ENCODE data around the gene BSN. TPM values are rescaled to one million over a fixed set of nuclear protein-coding genes. Genes with fewer than 3 reads are reported as not detected.

BSN gene
- total and polyA plus RNA-seq, 12 donors: 0.06 to 1.4 (median 0.62) TPM

- DNase-seq: no peak
- Histone ChIP-seq H3K27ac (no peak overlapping the region), H3K9me3 (peaks cover 0 to 4% (median 0%) of the 10 kb centered on the region in 11 donors), H3K27me3 (peaks cover 0 to 6% (median 0%) of the 10 kb centered on the region in 7 donors), H3K4me1 (no peaks in the 10 kb centered on the region), H3K36me3 (no peaks in the 10 kb centered on the region), H3K4me3 (no peak overlapping the region)
- intact Hi-C loops (cut with DNase I): loop anchor here in 1 of 10 donors (5.0 kb wide), 1 partner anchor 94 kb away; no protein-coding TSS in a partner anchor
- TF ChIP-seq CTCF (IDR thresholded peaks at IDR 0.05): no peak
- WGBS, 2 donors: 57 to 63% methylated on average over 4 of the region's 4 CpGs
- ATAC-seq: no peak
Observed at GRCh38 chr3:49563040-49563578, 8.8 kb downstream of the BSN start.

- 88 to 92% methylated on average over 4 of the region's 4 CpGs for WGBS, 2 donors
- H3K9me3 ChIP-seq: peaks cover 0 to 4% (median 0%) of the 10 kb centered on the region in 11 donors
- no peaks in the 10 kb centered on the region for H3K4me1 ChIP-seq
- TF ChIP-seq CTCF (IDR thresholded peaks at IDR 0.05): no peak
- no peak for DNase-seq
- intact Hi-C loops (cut with DNase I): loop anchor here in 1 of 10 donors (5.0 kb wide), 1 partner anchor 94 kb away; no protein-coding TSS in a partner anchor
- no peak for ATAC-seq
- no peak overlapping the region for H3K4me3 ChIP-seq
- H3K27me3 ChIP-seq: peaks cover 0 to 1% (median 0%) of the 10 kb centered on the region in 7 donors
- H3K36me3 ChIP-seq: no peaks in the 10 kb centered on the region
- H3K27ac ChIP-seq: no peak overlapping the region
Observed at GRCh38 chr3:49563766-49564165, 9.5 kb downstream of the BSN start.

GRCh38 chr3:49566312-49566711, 12.0 kb downstream of the BSN start:
- H3K9me3 ChIP-seq: no peaks in the 10 kb centered on the region
- H3K36me3 ChIP-seq: no peaks in the 10 kb centered on the region
- ATAC-seq: no peak
- H3K27me3 ChIP-seq: no peaks in the 10 kb centered on the region
- H3K27ac ChIP-seq: no peak overlapping the region
- WGBS, 2 donors: 79 to 86% methylated on average over 2 of the region's 2 CpGs
- H3K4me1 ChIP-seq: no peaks in the 10 kb centered on the region
- no peak overlapping the region for H3K4me3 ChIP-seq
- no peak for DNase-seq
- intact Hi-C loops (cut with DNase I): no loop called here
- TF ChIP-seq CTCF (IDR thresholded peaks at IDR 0.05): peak in 3 of 9 donors; percentile 13 to 18 (median 15)

- TF ChIP-seq CTCF (IDR thresholded peaks at IDR 0.05): no peak
Observed at GRCh38 chr3:49567406-49567805, 13.1 kb downstream of the BSN start.

More at GRCh38 chr3:49567406-49567805, 13.1 kb downstream of the BSN start:
- no peak overlapping the region for H3K4me3 ChIP-seq
- 35 to 56% methylated on average over 2 of the region's 2 CpGs for WGBS, 2 donors
- no peak for ATAC-seq
- no peaks in the 10 kb centered on the region for H3K36me3 ChIP-seq
- no peak for DNase-seq
- intact Hi-C loops (cut with DNase I): no loop called here
- H3K27ac ChIP-seq: no peak overlapping the region
- H3K4me1 ChIP-seq: no peaks in the 10 kb centered on the region
- no peaks in the 10 kb centered on the region for H3K27me3 ChIP-seq
- no peaks in the 10 kb centered on the region for H3K9me3 ChIP-seq

Measured in heart right ventricle (tissue), 16 donors.